Endothelial cell of umbilical vein (primary cell): ENCODE results near the gene DDX11. TPM values are rescaled to one million over a fixed set of nuclear protein-coding genes. Genes with fewer than 3 reads are reported as not detected.
"Not testable (repeated sequence)": the region's sequence is repeated elsewhere in the genome, so short reads cannot be mapped to it uniquely, and the experiment has no call there.

Experiments
- BruUV-seq: library from RNA; stranded (reverse); fragments of 400-500 nt; replicated peaks from 2 replicates; lab custom pipeline; 2021; lab: Mats Ljungman, UMichigan
- CTCF ChIA-PET: fragments of 300-600, 350-600 bp; sonication (Branson Sonifier 250); formaldehyde crosslinking; loops from one replicate; lab custom pipeline; 2021; ENCODE audit warnings: antibody characterized with exemption, inconsistent platforms; lab: Charles Lee
- POLR2A ChIA-PET: fragments of 300-600, 350-600 bp; sonication (Branson Sonifier 250); formaldehyde crosslinking; loops from one replicate; lab custom pipeline; 2021; ENCODE audit warnings: antibody characterized with exemption, inconsistent platforms; lab: Charles Lee
- DNase-seq: peaks from one replicate; pipeline ENCODE4 v3.0.0-alpha.2; 2011; ENCODE audit warnings: low read depth, low spot score
- FAIRE-seq: peaks from 2 replicates; lab custom pipeline; 2011; peaks lifted over from hg19 to GRCh38; lab: Jason Lieb, UNC
- H2AFZ ChIP-seq: 2 replicates; pipeline ENCODE4 v1.6.0; 2012; ENCODE audit warnings: low read depth, low read length, control low read depth, inconsistent platforms
- H3K27ac ChIP-seq: 2 replicates; pipeline ENCODE4 v1.5.1; 2011; ENCODE audit warnings: low read depth, mild to moderate bottlenecking, control low read depth, low read length, moderate library complexity; ENCODE audit not compliant: insufficient read depth
- H3K27me3 ChIP-seq, 2 experiments: 2 replicates each; pipeline versions ENCODE4 v1.6.0 to v1.6.1; 2011; ENCODE audit warnings: low read length in 2 of 2, mixed read lengths in 1 of 2; ENCODE audit not compliant: control insufficient read depth in 2 of 2, insufficient read depth in 2 of 2
- H3K36me3 ChIP-seq, 2 experiments: 2 replicates in 1 of 2; 3 replicates in 1 of 2; pipeline ENCODE4 v1.5.1; 2011; ENCODE audit warnings: low read length in 2 of 2, mild to moderate bottlenecking in 1 of 2, moderate library complexity in 1 of 2; ENCODE audit not compliant: control insufficient read depth in 2 of 2, insufficient read depth in 2 of 2; ENCODE audit errors: extremely low read depth in 1 of 2
- H3K4me1 ChIP-seq: 3 replicates; pipeline ENCODE4 v1.5.1; 2011; ENCODE audit warnings: mild to moderate bottlenecking, low read length; ENCODE audit not compliant: control insufficient read depth, insufficient read depth; ENCODE audit errors: extremely low read depth
- H3K4me2 ChIP-seq: 2 replicates; pipeline ENCODE4 v1.6.1; 2011; ENCODE audit warnings: low read length, control low read depth, mixed read lengths; ENCODE audit not compliant: insufficient read depth
- H3K4me3 ChIP-seq, 3 experiments: fragments of 200-600 bp in 1 of 3; sonication (generic), shearing (Covaris generic) in 1 of 3; replicated peaks in 1 of 3; 2 replicates each; pipeline ENCODE4 v1.5.1; 2011 to 2016; ENCODE audit warnings: control low read depth in 3 of 3, low read length in 3 of 3, mild to moderate bottlenecking in 2 of 3, inconsistent platforms in 1 of 3, low read depth in 1 of 3, moderate library complexity in 1 of 3; ENCODE audit not compliant: insufficient read depth in 1 of 3
- H3K79me2 ChIP-seq: 2 replicates; pipeline ENCODE4 v1.6.0; 2012; ENCODE audit warnings: low read length, inconsistent platforms; ENCODE audit not compliant: control insufficient read depth, insufficient read depth
- H3K9ac ChIP-seq: replicated peaks from 2 replicates; pipeline ENCODE3; 2011; ENCODE audit warnings: low read length, control low read depth; ENCODE audit not compliant: insufficient read depth; ENCODE audit errors: extremely low read depth
- H3K9me1 ChIP-seq: replicated peaks from 3 replicates; pipeline ENCODE4 v1.6.0; 2011; ENCODE audit warnings: mild to moderate bottlenecking, low read length; ENCODE audit not compliant: control insufficient read depth, insufficient read depth; ENCODE audit errors: extremely low read depth
- H3K9me3 ChIP-seq: replicated peaks from 2 replicates; pipeline ENCODE4 v1.5.1; 2012; ENCODE audit warnings: low read length, inconsistent platforms; ENCODE audit not compliant: control insufficient read depth, insufficient read depth
- H4K20me1 ChIP-seq: replicated peaks from 2 replicates; pipeline ENCODE3; 2011; ENCODE audit warnings: mild to moderate bottlenecking, low read length; ENCODE audit not compliant: control insufficient read depth, insufficient read depth; ENCODE audit errors: extremely low read depth
- EZH2 ChIP-seq: IDR thresholded peaks from 2 replicates; pipeline ENCODE4 v1.6.1; 2012; ENCODE audit warnings: borderline replicate concordance, low read depth, mild to moderate bottlenecking, moderate library complexity, low read length, inconsistent platforms; ENCODE audit not compliant: severe bottlenecking
- FOS ChIP-seq: IDR thresholded peaks from 2 replicates; pipeline ENCODE4 v1.6.1; 2011; ENCODE audit warnings: mild to moderate bottlenecking, low read length, moderate library complexity, borderline replicate concordance; ENCODE audit not compliant: insufficient read depth
- GATA2 ChIP-seq: IDR thresholded peaks from 2 replicates; pipeline ENCODE4 v1.7.0; 2011; ENCODE audit warnings: low read depth, mild to moderate bottlenecking, moderate library complexity, mixed read lengths, low read length; ENCODE audit not compliant: insufficient read length, insufficient read depth
- JUN ChIP-seq: IDR thresholded peaks from 2 replicates; pipeline ENCODE4 v1.6.1; 2011; ENCODE audit warnings: borderline replicate concordance, low read depth; ENCODE audit not compliant: insufficient read length, insufficient read depth
- MYC ChIP-seq: IDR thresholded peaks from one replicate; pipeline ENCODE4 v1.6.1; 2011; ENCODE audit warnings: mild to moderate bottlenecking, low read depth, low read length
- POLR2A ChIP-seq: IDR thresholded peaks from 2 replicates; pipeline ENCODE4 v1.6.1; 2012; ENCODE audit warnings: low read depth, mild to moderate bottlenecking, control low read depth, low read length
- POLR2AphosphoS5 ChIP-seq: IDR thresholded peaks from 2 replicates; pipeline ENCODE4 v1.6.1; 2012; ENCODE audit warnings: low read depth, mild to moderate bottlenecking, control low read depth, low read length, moderate library complexity; ENCODE audit not compliant: insufficient read depth
- dilution Hi-C: fragments of 300-500 bp; cut with MboI; formaldehyde crosslinking; loops from one replicate; pipeline ENCODE4 v1.15.0; 2019; ENCODE audit warnings: low sequenced_read_pairs; ENCODE audit not compliant: extremely low pct_ligation_motif_present
- intact Hi-C: fragments of 100-400 bp; cut with micrococcal nuclease; formaldehyde crosslinking; loops from one replicate; pipeline ENCODE4 v1.10.0; 2022
- polyA plus RNA-seq, 4 experiments: library from polyadenylated mRNA; depleted of rRNA in 3 of 4; stranded (reverse) in 3 of 4; unstranded in 1 of 4; fragments of >200 nt; gene quantifications; 2 replicates each; pipeline versions ENCODE4 v1.2.1 to v1.2.3, GENCODE V29; 2011 to 2012; ENCODE audit warnings: missing spikeins in 1 of 4
- total RNA-seq: library from RNA; stranded (reverse); gene quantifications from 2 replicates; pipeline ENCODE4 v1.2.3, GENCODE V29; 2021
- TF ChIP-seq, protein P1 (sequence below): IDR thresholded peaks from 2 replicates; pipeline ENCODE4 v1.6.1; 2011; ENCODE audit not compliant: insufficient read depth, insufficient read length
- TF ChIP-seq, protein P2 (sequence below), 2 donors: IDR thresholded peaks; 1 replicate in 1 of 2; 2 replicates in 1 of 2; pipeline ENCODE4 v1.5.1; 2011; ENCODE audit warnings: low read length in 2 of 2, mild to moderate bottlenecking in 2 of 2, moderate library complexity in 2 of 2, control low read depth in 1 of 2, inconsistent platforms in 1 of 2, low read depth in 1 of 2; ENCODE audit not compliant: insufficient read depth in 1 of 2; ENCODE audit errors: extremely low read depth in 1 of 2

DDX11 gene
- total and polyA plus RNA-seq, 2 donors (not counting 3 experiments of a cell fraction or from before 2014, with no cell fraction given) = 20.8 to 71.4 TPM

DNA sequence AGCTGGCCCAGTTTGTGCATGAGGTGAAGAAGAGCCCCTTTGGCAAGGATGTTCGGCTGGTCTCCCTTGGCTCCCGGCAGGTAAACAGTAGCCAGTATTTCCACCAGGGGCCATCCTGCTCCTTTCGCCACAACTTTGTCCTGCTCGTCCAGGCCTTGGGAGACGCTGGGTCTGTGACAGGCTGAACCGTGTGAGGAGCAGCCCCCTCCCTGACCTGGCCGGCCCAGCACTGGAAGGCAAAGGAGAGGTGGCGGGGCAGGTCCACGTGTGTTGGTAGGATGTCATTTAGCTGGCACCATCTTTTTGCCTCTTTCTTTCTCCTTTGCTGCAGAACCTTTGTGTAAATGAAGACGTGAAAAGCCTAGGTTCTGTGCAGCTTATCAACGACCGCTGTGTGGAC is 15.4 kb downstream of the DDX11 start:
- no peaks in the 10 kb centered on the region for H3K9me3 ChIP-seq
- no TSS peak for BruUV-seq
- H3K36me3 ChIP-seq = no peaks in the 10 kb centered on the region
- H3K79me2 ChIP-seq = no peaks in the 10 kb centered on the region
- H3K9ac ChIP-seq = no peak overlapping the region
- no peaks in the 10 kb centered on the region for H3K4me1 ChIP-seq
- H3K4me2 ChIP-seq = no peak overlapping the region
- H4K20me1 ChIP-seq = no peaks in the 10 kb centered on the region
- no peaks in the 10 kb centered on the region for H3K9me1 ChIP-seq
- intact Hi-C loops = no loop called here
- TF ChIP-seq POLR2A = no peak
- TF ChIP-seq, protein P1, sequence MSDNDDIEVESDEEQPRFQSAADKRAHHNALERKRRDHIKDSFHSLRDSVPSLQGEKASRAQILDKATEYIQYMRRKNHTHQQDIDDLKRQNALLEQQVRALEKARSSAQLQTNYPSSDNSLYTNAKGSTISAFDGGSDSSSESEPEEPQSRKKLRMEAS = no peak
- TF ChIP-seq JUN = no peak
- no peak for TF ChIP-seq FOS
- no peak for TF ChIP-seq MYC
- no peak for TF ChIP-seq GATA2
- TF ChIP-seq POLR2AphosphoS5 = no peak
- TF ChIP-seq, protein P2, sequence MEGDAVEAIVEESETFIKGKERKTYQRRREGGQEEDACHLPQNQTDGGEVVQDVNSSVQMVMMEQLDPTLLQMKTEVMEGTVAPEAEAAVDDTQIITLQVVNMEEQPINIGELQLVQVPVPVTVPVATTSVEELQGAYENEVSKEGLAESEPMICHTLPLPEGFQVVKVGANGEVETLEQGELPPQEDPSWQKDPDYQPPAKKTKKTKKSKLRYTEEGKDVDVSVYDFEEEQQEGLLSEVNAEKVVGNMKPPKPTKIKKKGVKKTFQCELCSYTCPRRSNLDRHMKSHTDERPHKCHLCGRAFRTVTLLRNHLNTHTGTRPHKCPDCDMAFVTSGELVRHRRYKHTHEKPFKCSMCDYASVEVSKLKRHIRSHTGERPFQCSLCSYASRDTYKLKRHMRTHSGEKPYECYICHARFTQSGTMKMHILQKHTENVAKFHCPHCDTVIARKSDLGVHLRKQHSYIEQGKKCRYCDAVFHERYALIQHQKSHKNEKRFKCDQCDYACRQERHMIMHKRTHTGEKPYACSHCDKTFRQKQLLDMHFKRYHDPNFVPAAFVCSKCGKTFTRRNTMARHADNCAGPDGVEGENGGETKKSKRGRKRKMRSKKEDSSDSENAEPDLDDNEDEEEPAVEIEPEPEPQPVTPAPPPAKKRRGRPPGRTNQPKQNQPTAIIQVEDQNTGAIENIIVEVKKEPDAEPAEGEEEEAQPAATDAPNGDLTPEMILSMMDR (IDR thresholded peaks at IDR 0.05; ENCODE audit: extremely low read depth in 1 of 2, insufficient read depth in 1 of 2, low read depth in 1 of 2, low read length in 2 of 2) = no peak
- TF ChIP-seq EZH2 = no peak
- dilution Hi-C loops = no loop called here
- ChIA-PET CTCF (no interaction called here), POLR2A (no interaction called here)
- H3K4me3 ChIP-seq = no peak overlapping the region
- H2AFZ ChIP-seq = no peak overlapping the region
- no peak for DNase-seq
- no peak for FAIRE-seq
- H3K27ac ChIP-seq = no peak overlapping the region
- no peaks in the 10 kb centered on the region for H3K27me3 ChIP-seq

DNA sequence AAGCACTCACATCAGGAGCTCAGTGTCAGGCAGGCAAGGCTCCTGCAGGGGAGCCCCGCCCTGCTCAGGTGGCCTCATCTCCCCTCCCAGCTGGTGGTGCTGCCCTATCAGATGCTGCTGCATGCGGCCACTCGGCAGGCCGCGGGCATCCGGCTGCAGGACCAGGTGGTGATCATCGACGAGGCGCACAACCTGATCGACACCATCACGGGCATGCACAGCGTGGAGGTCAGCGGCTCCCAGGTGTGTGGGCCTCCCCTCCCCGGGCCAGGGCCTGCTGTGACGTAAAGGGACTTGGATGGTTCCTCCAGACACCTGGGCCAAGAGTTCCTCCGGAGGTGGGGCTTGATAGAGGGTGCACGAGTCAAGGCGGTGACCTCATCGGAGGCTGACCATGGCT is 18.0 kb downstream of the DDX11 start:
- H3K4me2 ChIP-seq, intact Hi-C loops: not testable (repeated sequence)

DNA sequence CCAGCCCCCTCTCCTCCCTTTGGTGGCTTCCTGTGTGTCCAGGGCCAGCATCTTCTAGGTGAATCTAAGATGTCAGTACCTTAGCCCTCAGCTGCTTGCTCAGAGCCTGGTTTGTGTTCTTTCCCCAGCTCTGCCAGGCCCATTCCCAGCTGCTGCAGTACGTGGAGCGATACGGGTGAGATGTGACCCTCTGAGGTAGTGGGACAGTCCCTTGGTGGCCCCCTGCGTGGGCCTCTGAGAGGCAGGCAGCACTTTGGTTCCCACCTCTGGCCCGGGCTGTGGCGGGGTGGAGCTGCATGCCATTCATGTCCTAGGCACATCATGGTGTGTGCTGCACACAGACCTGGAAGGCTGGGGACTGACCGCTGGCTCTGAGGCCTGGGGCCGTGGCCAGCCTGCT is 19.1 kb downstream of the DDX11 start:
- H3K9me3 ChIP-seq, intact Hi-C loops, H3K36me3 ChIP-seq, POLR2A ChIA-PET, H3K4me3 ChIP-seq, H3K9me1 ChIP-seq, H2AFZ ChIP-seq, FAIRE-seq, H4K20me1 ChIP-seq, H3K9ac ChIP-seq, H3K4me1 ChIP-seq, DNase-seq, H3K27me3 ChIP-seq, H3K27ac ChIP-seq, dilution Hi-C loops, BruUV-seq, CTCF ChIA-PET, H3K79me2 ChIP-seq, H3K4me2 ChIP-seq: not testable (repeated sequence)

More for the DNA sequence above, 18.0 kb downstream of the DDX11 start:
- H3K79me2 ChIP-seq, H3K36me3 ChIP-seq, POLR2A ChIA-PET, dilution Hi-C loops, H3K27ac ChIP-seq, H4K20me1 ChIP-seq, H3K4me3 ChIP-seq, H3K9ac ChIP-seq, CTCF ChIA-PET, H3K4me1 ChIP-seq, H3K27me3 ChIP-seq, H2AFZ ChIP-seq, DNase-seq, H3K9me1 ChIP-seq, H3K9me3 ChIP-seq, BruUV-seq, FAIRE-seq: not testable (repeated sequence)
